AG04450 (cell line): ENCODE measurements around the gene GPR132. TPM values are rescaled to one million over a fixed set of nuclear protein-coding genes. Genes with fewer than 3 reads are reported as not detected.

Experiments used
- CTCF ChIA-PET: fragments of 300-600, 350-600 bp; formaldehyde crosslinking; extraction: SDS; loops from one replicate; lab custom pipeline; 2022; ENCODE audit warnings: antibody characterized with exemption, inconsistent platforms; lab: Charles Lee
- POLR2A ChIA-PET: fragments of 350-600 bp; formaldehyde crosslinking; extraction: SDS; loops from one replicate; lab custom pipeline; 2021; ENCODE audit warnings: antibody characterized with exemption, inconsistent platforms; lab: Yijun Ruan, JAX
- DNase-seq: peaks from one replicate; pipeline ENCODE4 v3.0.0-alpha.2; 2011; ENCODE audit warnings: low read depth, low spot score
- H3K27ac ChIP-seq: one replicate; pipeline ENCODE4 v1.5.1; 2012; ENCODE audit warnings: low read depth, low read length, control low read depth
- H3K27me3 ChIP-seq: one replicate; pipeline ENCODE4 v1.6.0; 2012; ENCODE audit warnings: low read length; ENCODE audit not compliant: control insufficient read depth, insufficient read depth
- H3K4me3 ChIP-seq: 2 replicates; pipeline ENCODE4 v1.5.1; 2011; ENCODE audit warnings: mild to moderate bottlenecking, low read depth, low read length, control low read depth
- H3K9me3 ChIP-seq: 2 replicates; pipeline ENCODE4 v1.5.1; 2012; ENCODE audit warnings: low read length; ENCODE audit not compliant: control insufficient read depth, insufficient read depth
- CTCF ChIP-seq: IDR thresholded peaks from 2 replicates; pipeline ENCODE4 v1.5.1; 2011; ENCODE audit warnings: low read depth, low read length, control low read depth, inconsistent platforms
- polyA plus RNA-seq: library from polyadenylated mRNA; depleted of rRNA; stranded (reverse); fragments of >200 nt; gene quantifications from 2 replicates; pipeline ENCODE4 v1.2.3, GENCODE V29; 2011

Gene GPR132
- polyA plus RNA-seq, 1 experiment, result 0.07 TPM

GRCh38 chr14:105050551-105050897 lies 14.7 kb downstream of the GPR132 start:
- DNase-seq, result no peak
- CTCF ChIA-PET, result no interaction called here
- Histone ChIP-seq H3K4me3 (no peak overlapping the region), H3K27me3 (peaks cover 5% of the 10 kb centered on the region), H3K9me3 (peaks cover 5% of the 10 kb centered on the region; the same call in 1 of the 2 replicates), H3K27ac (no peak overlapping the region)
- POLR2A ChIA-PET, result no interaction called here
- no peak for TF ChIP-seq CTCF

- TF ChIP-seq CTCF, result no peak
- Histone ChIP-seq H3K9me3 (peaks cover 5% of the 10 kb centered on the region; the same call in 1 of the 2 replicates), H3K27ac (no peak overlapping the region), H3K27me3 (peaks cover 5% of the 10 kb centered on the region), H3K4me3 (no peak overlapping the region)
- no peak for DNase-seq
- ChIA-PET POLR2A (no interaction called here), CTCF (no interaction called here)
Measured at GRCh38 chr14:105049753-105050550, 15.3 kb downstream of the GPR132 start.

GRCh38 chr14:105047283-105048016 lies 17.8 kb downstream of the GPR132 start:
- no peak for TF ChIP-seq CTCF
- ChIA-PET POLR2A (interaction anchor here (0.7 kb wide), 1 partner anchor 126 kb away, joined by 5 read pairs; no protein-coding TSS in a partner anchor), CTCF (interaction anchor here (1.1 to 5.2 kb wide), 5 partner anchors 27 to 221 kb away, joined by 3 to 127 read pairs (median 5); partner anchors contain the start of gene CDCA4)
- Histone ChIP-seq H3K27me3 (peaks cover 13% of the 10 kb centered on the region), H3K4me3 (no peak overlapping the region), H3K9me3 (peaks cover 5% of the 10 kb centered on the region; the same call in 1 of the 2 replicates), H3K27ac (no peak overlapping the region)
- DNase-seq, result no peak

- CTCF ChIA-PET, result interaction anchor here (0.8 to 5.2 kb wide), 26 partner anchors 11 to 278 kb away, joined by 3 to 127 read pairs (median 6); partner anchors contain the start of genes CDCA4 and CLBA1
- peaks cover 5% of the 10 kb centered on the region; the same call in 1 of the 2 replicates for H3K9me3 ChIP-seq
- H3K27me3 ChIP-seq, result peaks cover 13% of the 10 kb centered on the region
- POLR2A ChIA-PET, result interaction anchor here (0.7 kb wide), 1 partner anchor 125 kb away, joined by 5 read pairs; no protein-coding TSS in a partner anchor
- no peak for TF ChIP-seq CTCF
- no peak overlapping the region for H3K27ac ChIP-seq
- H3K4me3 ChIP-seq, result no peak overlapping the region
- DNase-seq, result no peak
Measured at GRCh38 chr14:105046891-105047282, 18.3 kb downstream of the GPR132 start.
